Mesenchymal stem cell (in vitro differentiated cells and primary cell): ENCODE data around the gene CCDC149.

Experiments
- DNase-seq: peaks from one replicate; pipeline ENCODE4 v3.0.0-alpha.2; 2013
- H2AFZ ChIP-seq: one replicate; pipeline ENCODE4 v1.6.1; 2013; ENCODE audit warnings: low read depth, mild to moderate bottlenecking, control low read depth, inconsistent platforms, low read length, moderate library complexity
- H2AK5ac ChIP-seq: 2 replicates; pipeline ENCODE4 v1.6.1; 2013; ENCODE audit warnings: low read length, moderate library complexity, mild to moderate bottlenecking, inconsistent platforms; ENCODE audit not compliant: severe bottlenecking
- H2BK120ac ChIP-seq: one replicate; pipeline ENCODE4 v1.6.1; 2013; ENCODE audit warnings: low read depth, mild to moderate bottlenecking, inconsistent platforms, low read length, moderate library complexity
- H2BK12ac ChIP-seq, 2 experiments: one replicate each; pipeline ENCODE4 v1.6.1; 2013; ENCODE audit warnings: inconsistent platforms in 2 of 2, low read length in 2 of 2, mild to moderate bottlenecking in 2 of 2, moderate library complexity in 2 of 2, control low read depth in 1 of 2
- H2BK15ac ChIP-seq: one replicate; pipeline ENCODE4 v1.6.1; 2013; ENCODE audit warnings: mild to moderate bottlenecking, low read depth, inconsistent platforms; ENCODE audit not compliant: poor library complexity, severe bottlenecking
- H2BK5ac ChIP-seq: 2 replicates; pipeline ENCODE4 v1.6.1; 2013; ENCODE audit warnings: low read depth, mild to moderate bottlenecking, low read length, control low read depth, inconsistent platforms; ENCODE audit not compliant: poor library complexity, severe bottlenecking
- H3K14ac ChIP-seq, 2 experiments: one replicate each; pipeline ENCODE4 v1.6.1; 2013; ENCODE audit warnings: inconsistent platforms in 2 of 2, low read length in 2 of 2, control low read depth in 1 of 2, mild to moderate bottlenecking in 1 of 2, moderate library complexity in 1 of 2
- H3K18ac ChIP-seq, 2 experiments: one replicate each; pipeline ENCODE4 v1.6.1; 2013; ENCODE audit warnings: inconsistent platforms in 2 of 2, low read length in 2 of 2, control low read depth in 1 of 2, low read depth in 1 of 2, mild to moderate bottlenecking in 1 of 2
- H3K23ac ChIP-seq, 2 experiments: one replicate each; pipeline ENCODE4 v1.6.1; 2013; ENCODE audit warnings: inconsistent platforms in 2 of 2, low read length in 2 of 2, mild to moderate bottlenecking in 2 of 2, moderate library complexity in 2 of 2, control low read depth in 1 of 2
- H3K27ac ChIP-seq: 2 replicates; pipeline ENCODE4 v1.5.1; 2013; ENCODE audit warnings: mild to moderate bottlenecking, moderate library complexity, low read length, control low read depth, inconsistent platforms; ENCODE audit not compliant: poor library complexity, severe bottlenecking
- H3K27me3 ChIP-seq, 2 experiments: 2 replicates each; pipeline versions ENCODE4 v1.6.1 to v1.7.0; 2013; ENCODE audit warnings: low read length in 2 of 2, mild to moderate bottlenecking in 2 of 2, moderate library complexity in 2 of 2, control low read depth in 1 of 2, inconsistent platforms in 1 of 2; ENCODE audit not compliant: control insufficient read depth in 1 of 2, insufficient read depth in 1 of 2
- H3K36me3 ChIP-seq, 2 experiments: 2 replicates each; pipeline versions ENCODE4 v1.6.1 to v1.7.0; 2013; ENCODE audit warnings: low read length in 2 of 2, control low read depth in 1 of 2, inconsistent platforms in 1 of 2, low read depth in 1 of 2, mild to moderate bottlenecking in 1 of 2; ENCODE audit not compliant: insufficient read depth in 2 of 2, control insufficient read depth in 1 of 2
- H3K4ac ChIP-seq, 2 experiments: one replicate each; pipeline ENCODE4 v1.6.1; 2013; ENCODE audit warnings: inconsistent platforms in 2 of 2, low read length in 2 of 2, mild to moderate bottlenecking in 2 of 2, moderate library complexity in 2 of 2, control low read depth in 1 of 2, low read depth in 1 of 2
- H3K4me1 ChIP-seq: 2 replicates; pipeline ENCODE4 v1.6.1; 2013; ENCODE audit warnings: low read depth, low read length, control low read depth; ENCODE audit not compliant: control insufficient read depth, insufficient read depth
- H3K4me2 ChIP-seq: 2 replicates; pipeline ENCODE4 v1.6.1; 2013; ENCODE audit warnings: low read length, mild to moderate bottlenecking, inconsistent platforms; ENCODE audit not compliant: poor library complexity, severe bottlenecking
- H3K4me3 ChIP-seq, 2 experiments: 2 replicates each; pipeline versions ENCODE4 v1.5.1 to v1.7.0; 2013; ENCODE audit warnings: low read length in 2 of 2, mild to moderate bottlenecking in 2 of 2, control low read depth in 1 of 2, low read depth in 1 of 2; ENCODE audit not compliant: insufficient read depth in 1 of 2
- H3K79me1 ChIP-seq: replicated peaks from 2 replicates; pipeline ENCODE4 v1.6.1; 2013; ENCODE audit warnings: mild to moderate bottlenecking, control low read depth, low read length, inconsistent platforms; ENCODE audit not compliant: poor library complexity, severe bottlenecking
- H3K9ac ChIP-seq: 2 replicates; pipeline ENCODE4 v1.7.0; 2013; ENCODE audit warnings: mild to moderate bottlenecking, low read length, moderate library complexity
- H3K9me3 ChIP-seq: 2 replicates; pipeline ENCODE4 v1.7.0; 2013; ENCODE audit warnings: mild to moderate bottlenecking, low read length; ENCODE audit not compliant: control insufficient read depth
- H4K8ac ChIP-seq: one replicate; pipeline ENCODE4 v1.6.1; 2013; ENCODE audit warnings: inconsistent platforms, mild to moderate bottlenecking, low read length, moderate library complexity
- H4K91ac ChIP-seq: one replicate; pipeline ENCODE4 v1.6.1; 2013; ENCODE audit warnings: mild to moderate bottlenecking, low read length, inconsistent platforms
- WGBS: methylation state at CpG from one replicate; pipeline ENCODE4 v1.1.7; 2013; ENCODE audit warnings: mixed read lengths; 5-methylcytosine and 5-hydroxymethylcytosine counted together

Gene CCDC149

DNA sequence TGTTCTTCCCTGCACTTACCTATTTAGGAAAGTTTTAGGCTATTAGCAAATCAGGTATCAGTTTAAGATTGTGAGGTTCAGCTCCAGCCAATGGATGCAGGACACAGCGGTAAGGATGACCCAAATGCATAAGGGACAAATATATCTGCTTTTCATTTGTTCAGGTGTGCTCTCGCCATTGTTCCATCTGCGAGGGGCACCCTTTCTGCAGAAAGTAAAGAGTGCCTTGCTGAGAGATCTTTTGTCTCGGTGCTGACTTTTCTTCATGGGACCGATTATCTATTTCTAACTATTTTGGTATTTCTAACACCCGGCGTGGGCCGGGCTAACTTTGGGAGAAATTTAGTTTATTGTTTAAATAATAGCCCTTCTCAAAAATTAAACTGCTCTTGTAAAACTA, 49.0 kb downstream of the CCDC149 start:
- no peak overlapping the region for H3K23ac ChIP-seq
- H3K4me3 ChIP-seq = peak overlapping the region in 1 of 2 experiments; percentile 45
- H4K8ac ChIP-seq = no peak overlapping the region
- peaks cover under 1 to 56% of the 10 kb centered on the region in 2 experiments for H3K36me3 ChIP-seq
- H3K18ac ChIP-seq = no peak overlapping the region
- H2BK120ac ChIP-seq = no peak overlapping the region
- peaks cover 2% of the 10 kb centered on the region for H3K79me1 ChIP-seq
- 95% methylated on average over 4 of the region's 8 CpGs for WGBS
- no peak overlapping the region for H3K4ac ChIP-seq
- no peak overlapping the region for H2AFZ ChIP-seq
- H2BK5ac ChIP-seq = no peak overlapping the region
- H3K4me2 ChIP-seq = no peak overlapping the region
- no peak for DNase-seq
- H2BK15ac ChIP-seq = no peak overlapping the region
- no peak overlapping the region for H3K27ac ChIP-seq
- no peak overlapping the region for H4K91ac ChIP-seq
- peaks cover 36% of the 10 kb centered on the region for H3K9me3 ChIP-seq
- H3K14ac ChIP-seq = no peak overlapping the region
- no peak overlapping the region for H3K9ac ChIP-seq
- H3K27me3 ChIP-seq = no peaks in the 10 kb centered on the region
- no peak overlapping the region for H2AK5ac ChIP-seq
- H2BK12ac ChIP-seq = no peak overlapping the region
- no peaks in the 10 kb centered on the region for H3K4me1 ChIP-seq

DNA sequence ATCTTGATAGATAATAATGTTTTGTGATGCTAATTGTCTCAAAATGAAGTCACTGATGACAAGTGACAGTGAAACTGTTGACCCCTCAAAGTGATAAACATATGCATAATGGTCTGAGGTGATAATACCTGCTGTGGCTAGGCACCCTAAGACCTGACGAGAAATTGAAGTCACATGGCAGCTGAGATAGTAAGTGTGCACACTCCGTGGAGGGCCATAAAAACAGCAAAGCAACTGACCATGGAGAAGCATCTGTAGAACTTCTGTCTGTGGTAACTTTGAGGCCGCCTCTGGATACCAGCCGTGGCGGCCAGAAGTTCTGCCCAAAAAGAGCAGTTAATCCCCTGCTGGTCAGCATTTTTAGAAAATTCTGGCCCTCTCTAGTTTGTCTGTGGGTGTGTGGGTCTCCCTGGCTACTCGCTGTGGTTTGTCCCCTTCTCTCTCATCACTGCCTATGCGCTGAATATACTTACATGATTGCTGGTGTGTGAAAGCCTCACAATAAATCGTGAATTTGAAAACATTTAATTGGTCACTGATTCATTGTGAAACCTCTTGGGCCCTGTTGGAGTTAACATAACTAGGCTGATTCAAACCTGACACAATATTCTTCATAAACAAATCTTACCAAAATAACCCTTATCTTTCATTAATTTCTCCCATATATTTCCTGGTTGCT, 50.6 kb downstream of the CCDC149 start:
- no peak overlapping the region for H3K4me2 ChIP-seq
- no peak for DNase-seq
- peaks cover 0 to 40% of the 10 kb centered on the region in 2 experiments for H3K36me3 ChIP-seq

DNA sequence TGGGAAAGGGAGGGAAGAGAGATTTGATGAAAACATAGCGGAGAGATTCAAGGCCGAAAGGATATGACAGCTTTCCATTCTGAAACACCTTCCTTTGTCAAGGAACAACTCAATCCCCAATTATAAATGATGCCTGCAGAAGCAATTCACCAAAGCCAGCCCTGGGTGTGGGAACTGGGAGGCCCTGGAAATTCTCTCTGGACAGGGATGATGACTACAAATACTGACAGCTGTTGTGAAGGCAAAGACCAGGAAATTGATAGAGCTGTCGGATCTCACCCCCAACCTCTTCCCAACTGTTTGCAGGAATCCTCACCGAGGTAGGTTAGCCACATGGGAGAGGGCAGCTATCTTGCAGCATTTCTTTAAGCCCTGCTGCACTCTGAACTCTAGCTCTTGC, 54.3 kb downstream of the CCDC149 start:
- peak overlapping the region; percentile 54 for H3K9ac ChIP-seq
- no peak overlapping the region for H2AFZ ChIP-seq
- no peak overlapping the region for H3K18ac ChIP-seq
- no peak overlapping the region for H2BK120ac ChIP-seq
- no peak overlapping the region for H3K23ac ChIP-seq
- H3K27ac ChIP-seq = no peak overlapping the region
- H3K79me1 ChIP-seq = peaks cover 1% of the 10 kb centered on the region
- no peak overlapping the region for H3K4ac ChIP-seq
- H2BK15ac ChIP-seq = no peak overlapping the region
- H3K4me3 ChIP-seq = peak overlapping the region in 1 of 2 experiments; percentile 20
- peaks cover 13% of the 10 kb centered on the region for H3K9me3 ChIP-seq
- no peak overlapping the region for H2AK5ac ChIP-seq
- H3K4me2 ChIP-seq = no peak overlapping the region
- no peaks in the 10 kb centered on the region for H3K27me3 ChIP-seq
- no peak overlapping the region for H2BK12ac ChIP-seq
- WGBS = 53% methylated on average over 2 of the region's 4 CpGs
- peaks cover 8% of the 10 kb centered on the region for H3K4me1 ChIP-seq
- no peak overlapping the region for H3K14ac ChIP-seq
- H2BK5ac ChIP-seq = no peak overlapping the region
- H3K36me3 ChIP-seq = peaks cover 0 to 12% of the 10 kb centered on the region in 2 experiments
- H4K8ac ChIP-seq = no peak overlapping the region
- no peak for DNase-seq
- H4K91ac ChIP-seq = no peak overlapping the region

More for the DNA sequence above, 50.6 kb downstream of the CCDC149 start:
- Histone ChIP-seq H2BK120ac (no peak overlapping the region), H3K4me3 (no peak overlapping the region), H3K79me1 (peaks cover 2% of the 10 kb centered on the region), H4K91ac (no peak overlapping the region), H3K9ac (no peak overlapping the region), H2BK15ac (no peak overlapping the region), H2AK5ac (no peak overlapping the region), H3K27ac (peak overlapping the region; percentile 31), H4K8ac (no peak overlapping the region), H3K4me1 (peaks cover 4% of the 10 kb centered on the region), H3K9me3 (peaks cover 36% of the 10 kb centered on the region), H2AFZ (no peak overlapping the region), H2BK5ac (no peak overlapping the region), H3K4ac (no peak overlapping the region), H3K27me3 (no peaks in the 10 kb centered on the region), H2BK12ac (no peak overlapping the region), H3K18ac (no peak overlapping the region), H3K23ac (no peak overlapping the region), H3K14ac (no peak overlapping the region)
- 97% methylated on average over 8 of the region's 8 CpGs for WGBS

DNA sequence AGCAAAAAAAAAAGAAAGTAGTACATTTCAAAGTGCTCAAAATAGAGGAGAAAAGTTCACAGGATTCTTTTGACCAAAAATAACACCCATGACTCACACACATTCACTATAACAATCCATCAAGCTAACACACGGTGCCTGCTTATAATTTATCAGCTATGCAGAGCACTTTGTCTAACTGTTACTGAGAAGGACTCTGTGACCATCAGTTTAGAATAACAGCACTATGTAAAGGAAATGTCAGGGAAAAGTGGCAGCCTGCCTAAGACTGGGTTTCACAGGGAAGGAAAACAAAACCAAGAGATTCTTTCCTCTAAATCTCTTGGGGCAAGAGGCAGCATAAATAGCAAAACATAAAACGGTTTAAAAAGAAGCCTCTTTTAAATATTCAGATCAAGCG, 54.8 kb downstream of the CCDC149 start:
- DNase-seq = peak; percentile 68

More for the DNA sequence above, 54.8 kb downstream of the CCDC149 start:
- Histone ChIP-seq H4K8ac (no peak overlapping the region), H2AK5ac (no peak overlapping the region), H3K27ac (no peak overlapping the region), H2BK120ac (no peak overlapping the region), H2AFZ (no peak overlapping the region), H3K79me1 (peaks cover 1% of the 10 kb centered on the region), H3K18ac (no peak overlapping the region), H3K4me1 (peaks cover 8% of the 10 kb centered on the region), H3K36me3 (peaks cover 0 to 8% of the 10 kb centered on the region in 2 experiments), H2BK12ac (no peak overlapping the region), H3K4me2 (no peak overlapping the region), H3K4me3 (peak overlapping the region in 1 of 2 experiments; percentile 20), H3K23ac (no peak overlapping the region), H3K27me3 (no peaks in the 10 kb centered on the region), H3K4ac (no peak overlapping the region), H2BK5ac (no peak overlapping the region), H3K14ac (no peak overlapping the region), H3K9me3 (peaks cover 8% of the 10 kb centered on the region), H3K9ac (peak overlapping the region; percentile 54), H2BK15ac (no peak overlapping the region), H4K91ac (no peak overlapping the region)
- WGBS = 51% methylated on average over 3 of the region's 3 CpGs
